Embryonic facial prominence (tissue), 1 donor: ENCODE results near the gene ATG16L2.
"Not testable (repeated sequence)": the region's sequence is repeated elsewhere in the genome, so short reads cannot be mapped to it uniquely, and the experiment has no call there.

Source experiments
- DNase-seq: peaks from one replicate; pipeline ENCODE4 v3.0.0-alpha.2; 2016; ENCODE audit errors: extremely low spot score

ATG16L2 gene

DNA sequence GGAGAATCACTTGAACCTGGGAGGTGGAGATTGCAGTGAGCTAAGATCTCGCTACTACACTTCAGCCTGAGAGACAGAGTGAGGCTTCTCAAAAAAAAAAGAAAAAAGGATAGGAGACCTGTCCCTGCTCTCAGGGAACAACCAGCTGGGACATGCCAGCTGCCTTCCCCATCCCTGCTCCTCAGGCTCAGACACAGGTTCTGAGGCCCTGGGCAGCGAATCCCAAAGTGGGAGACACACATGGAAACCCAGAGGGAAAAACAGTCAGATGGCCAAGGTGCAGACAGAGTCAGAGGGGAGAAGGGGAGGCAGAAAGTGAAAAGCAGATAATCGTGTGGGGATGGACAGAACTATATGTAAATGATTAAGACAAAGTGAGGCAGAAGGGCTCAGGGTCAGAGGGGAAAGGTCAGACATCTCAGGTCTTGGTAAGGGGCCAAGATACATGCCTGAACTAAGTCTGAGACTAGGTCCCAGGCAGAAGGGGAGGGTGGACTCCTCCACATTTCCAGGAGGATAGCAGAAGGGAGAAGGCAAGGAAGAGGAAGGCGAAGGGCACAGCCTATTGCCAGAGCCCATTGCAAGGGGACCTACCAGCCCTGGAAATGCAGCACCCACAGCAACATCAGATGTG lies 34.6 kb upstream of the ATG16L2 start:
- no peak for DNase-seq

DNA sequence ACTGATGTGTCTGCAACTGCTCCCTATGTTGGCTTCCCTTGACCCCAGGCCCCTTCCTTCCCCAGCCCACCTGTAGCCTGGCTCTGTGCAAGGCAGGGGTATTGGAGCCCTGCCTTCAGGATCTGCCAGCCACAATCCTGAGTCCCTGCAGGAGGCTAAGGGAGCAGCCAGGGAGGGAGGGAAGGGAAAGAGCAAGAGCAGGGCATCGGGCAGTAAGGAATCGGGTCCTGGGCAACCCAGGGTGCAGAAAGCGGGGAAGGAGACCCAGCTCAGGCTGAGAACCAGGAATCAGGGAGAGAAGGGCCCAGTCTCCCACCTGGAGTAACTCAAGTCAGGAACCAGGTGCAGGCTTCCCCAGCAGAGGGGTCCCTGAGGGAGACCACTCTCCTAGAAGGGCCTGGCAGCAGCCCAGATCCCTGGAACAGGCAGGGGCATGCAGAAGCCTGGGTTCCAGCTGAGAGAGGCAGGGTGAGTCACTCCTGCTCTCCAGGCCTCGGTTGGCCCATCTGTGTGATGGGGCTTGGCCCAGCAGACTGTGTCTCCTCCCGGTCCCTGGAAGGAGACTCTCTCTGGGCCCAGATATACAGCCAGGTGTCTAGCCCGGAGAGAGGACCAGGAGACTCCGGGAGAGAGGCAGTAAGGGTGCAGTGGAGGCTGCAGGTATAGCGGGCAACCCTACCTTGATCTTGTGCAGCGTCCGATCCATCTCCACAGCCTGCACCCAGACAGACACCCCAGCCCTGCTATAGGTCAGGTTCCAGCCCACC lies 33.7 kb upstream of the ATG16L2 start:
- DNase-seq = no peak

DNA sequence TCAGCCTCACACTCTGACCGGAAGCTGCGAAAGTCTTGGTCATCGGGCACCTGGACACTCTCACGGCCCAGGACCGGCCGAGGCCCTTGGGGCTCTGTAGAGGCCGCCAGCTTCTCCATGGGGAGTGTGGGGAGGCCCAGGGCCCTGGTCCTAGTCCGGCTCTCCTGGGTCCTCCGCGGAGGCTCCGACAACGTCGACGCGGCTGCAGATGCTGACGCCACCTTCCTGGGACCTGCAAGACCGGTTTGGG lies 33.2 kb upstream of the ATG16L2 start:
- DNase-seq = no peak

DNA sequence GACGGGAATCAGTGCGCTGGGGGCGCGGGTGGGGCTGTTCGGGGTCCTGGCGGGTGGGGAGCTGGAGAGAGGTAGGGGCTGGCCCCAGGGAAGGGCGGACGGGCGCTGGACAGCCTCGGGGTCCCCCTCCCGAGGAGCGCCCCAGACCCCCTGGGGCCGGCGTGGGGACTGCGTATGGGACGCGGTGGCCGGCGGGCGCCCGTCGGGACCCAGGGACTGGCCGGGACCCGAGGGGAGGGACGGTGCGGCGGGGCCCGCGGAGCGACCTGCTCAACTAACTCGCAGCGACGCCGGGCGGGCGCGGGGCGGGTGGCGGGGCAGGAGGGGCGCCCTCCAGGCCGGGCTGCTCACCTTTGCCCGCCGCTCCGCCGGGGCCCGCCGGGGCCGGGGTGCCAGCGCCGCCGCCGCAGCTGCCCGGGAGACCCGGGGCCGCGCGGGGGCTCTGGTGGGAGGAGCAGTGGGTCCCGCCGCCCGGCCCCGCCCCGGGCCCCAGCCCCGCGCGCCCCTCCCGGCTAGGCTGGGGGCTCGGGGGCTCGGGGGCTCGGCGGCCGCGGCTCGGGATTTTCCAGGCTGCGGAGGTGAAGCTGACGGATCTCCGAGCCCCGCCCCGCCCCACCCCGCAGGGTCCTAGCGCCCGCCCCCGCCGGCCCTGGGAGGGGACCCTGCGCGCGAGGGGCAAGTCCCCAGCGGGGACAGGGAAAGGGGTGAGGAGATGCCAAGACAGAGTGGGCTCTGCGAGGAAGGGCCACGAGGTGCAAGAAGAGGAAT lies 32.7 kb upstream of the ATG16L2 start:
- no peak for DNase-seq

DNA sequence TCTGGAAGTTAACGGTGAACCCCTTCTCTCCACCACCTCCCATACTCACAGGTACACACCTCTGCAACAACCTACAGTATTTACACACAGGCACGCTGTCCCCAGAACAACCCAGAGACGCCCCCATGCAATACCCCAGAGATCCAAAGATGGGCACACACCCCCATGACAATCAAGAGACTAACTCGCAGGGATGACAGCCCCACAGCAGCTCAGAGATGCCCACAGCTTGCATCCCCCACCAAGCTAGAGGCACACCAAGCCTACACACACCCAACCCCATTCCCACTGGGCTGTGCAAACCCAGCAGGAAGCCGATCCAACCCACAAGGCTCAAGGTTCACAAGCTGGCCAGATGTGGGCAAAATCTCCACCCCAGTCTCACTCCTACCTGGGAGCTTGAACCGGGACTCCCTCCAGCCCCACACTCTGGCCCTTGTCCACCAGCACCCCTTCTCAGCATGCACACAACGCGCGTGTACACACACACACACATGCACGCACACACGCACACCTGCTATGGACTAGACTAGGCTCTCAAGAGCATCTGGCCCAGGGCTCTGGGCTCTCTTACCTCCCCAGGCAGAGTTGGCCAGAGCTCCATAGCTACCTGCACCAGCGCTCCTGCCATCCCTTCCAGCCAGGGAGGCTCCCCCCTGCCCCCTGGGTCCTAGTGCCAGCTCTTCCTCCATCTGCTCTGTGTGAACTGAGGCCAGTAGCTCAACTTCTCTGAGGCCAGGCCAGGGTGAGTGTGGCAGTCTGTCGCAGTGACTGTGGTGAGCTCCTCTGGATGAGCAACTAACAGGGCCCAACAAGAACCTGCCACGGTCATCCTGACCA lies 31.9 kb upstream of the ATG16L2 start:
- DNase-seq = no peak

DNA sequence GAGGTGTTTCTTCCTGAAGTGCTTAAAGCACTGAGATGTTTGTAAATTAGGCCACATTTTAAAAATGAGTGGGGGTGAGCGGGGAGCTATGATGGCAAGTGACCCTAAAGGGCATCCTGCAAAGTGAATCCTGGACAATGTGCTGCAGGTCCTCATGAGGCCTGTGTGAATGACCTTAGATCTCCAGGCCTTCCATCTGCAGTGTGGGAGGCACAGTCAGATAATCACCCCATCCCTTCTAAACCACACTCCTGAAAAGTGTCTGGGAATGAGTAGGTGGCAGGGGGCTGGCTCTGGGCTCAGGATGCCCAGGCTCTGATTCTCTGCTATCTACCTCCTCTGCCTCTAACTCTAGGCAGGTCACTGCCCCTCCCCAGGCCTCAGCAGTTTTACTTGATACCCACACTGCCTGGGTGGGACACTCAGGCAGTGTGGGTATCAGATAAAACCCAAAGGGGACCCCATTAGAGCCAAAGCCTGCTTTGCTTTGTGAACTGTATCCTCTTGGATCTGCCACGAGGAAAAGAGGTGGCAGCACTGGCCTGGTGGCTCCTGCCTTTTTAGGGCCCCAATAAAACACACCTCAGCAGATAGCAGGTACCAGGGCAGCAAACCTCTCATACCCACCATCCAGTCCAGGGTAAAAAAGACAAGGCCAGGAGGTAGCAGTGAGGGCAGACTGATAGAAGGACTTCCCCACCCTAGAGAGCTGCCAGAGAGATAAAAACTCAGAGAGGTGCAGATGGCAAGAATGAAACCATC lies 30.9 kb upstream of the ATG16L2 start:
- DNase-seq = no peak

DNA sequence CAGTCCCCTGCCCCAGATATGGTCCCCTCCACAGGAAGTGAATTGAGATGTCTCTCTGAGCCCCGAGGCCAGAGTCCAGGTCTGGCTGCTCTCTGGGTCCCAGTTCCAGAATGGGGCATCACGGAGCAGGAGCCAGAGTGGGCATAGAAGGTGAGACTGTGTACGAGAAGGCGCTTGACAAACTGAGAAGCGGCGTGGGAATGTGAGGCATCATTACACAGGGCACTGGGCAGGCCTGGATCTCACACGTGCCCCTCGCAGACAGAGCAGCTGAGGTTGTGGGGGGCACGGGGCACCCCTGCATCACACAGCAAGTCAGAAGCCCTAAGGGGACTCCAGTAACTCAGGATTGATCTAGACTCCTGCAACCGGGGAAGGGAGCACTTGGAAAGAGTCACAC lies 29.5 kb upstream of the ATG16L2 start:
- DNase-seq = no peak

DNA sequence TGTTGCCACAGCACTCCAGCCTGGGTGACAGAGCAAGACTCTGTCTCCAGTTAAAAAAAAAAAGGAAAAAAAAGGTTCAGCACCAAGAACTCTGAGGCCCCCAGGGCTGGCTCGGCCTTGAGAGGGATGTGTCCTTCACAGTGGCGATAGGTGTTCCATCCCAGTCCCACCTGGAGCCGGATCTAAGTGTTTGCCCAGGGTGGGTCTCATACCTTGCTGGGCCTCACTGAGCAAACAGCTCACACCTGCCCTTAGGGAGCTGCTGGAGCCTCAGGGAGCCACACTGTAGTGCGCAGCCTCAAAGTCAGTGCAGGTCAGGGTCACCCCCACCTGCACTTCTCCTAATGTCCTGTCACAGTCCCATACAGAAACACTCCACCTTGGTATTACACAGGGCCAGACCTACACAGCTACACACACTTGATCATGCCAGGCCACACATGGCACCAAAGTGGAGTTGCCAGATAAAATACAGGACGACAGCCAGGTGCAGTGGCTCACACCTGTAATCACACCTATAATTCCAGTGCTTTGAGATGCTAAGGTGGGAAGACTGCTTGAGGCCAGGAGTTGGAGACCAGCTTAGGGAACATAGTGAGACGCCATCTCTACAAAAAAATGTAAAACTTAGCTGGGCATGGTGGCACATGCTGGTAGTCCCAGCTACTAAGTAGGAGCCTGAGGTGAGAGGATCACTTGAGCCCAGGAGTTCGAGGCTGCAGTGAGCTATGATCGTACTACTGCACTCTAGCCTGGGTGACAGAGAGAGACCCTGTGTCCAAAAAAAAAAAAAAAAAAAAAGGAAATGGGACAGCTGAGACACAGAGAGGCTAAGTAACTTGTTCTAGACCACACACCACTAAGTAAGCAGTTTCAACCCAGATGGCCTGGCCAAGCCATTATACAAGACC lies 27.7 kb upstream of the ATG16L2 start:
- DNase-seq = no peak

DNA sequence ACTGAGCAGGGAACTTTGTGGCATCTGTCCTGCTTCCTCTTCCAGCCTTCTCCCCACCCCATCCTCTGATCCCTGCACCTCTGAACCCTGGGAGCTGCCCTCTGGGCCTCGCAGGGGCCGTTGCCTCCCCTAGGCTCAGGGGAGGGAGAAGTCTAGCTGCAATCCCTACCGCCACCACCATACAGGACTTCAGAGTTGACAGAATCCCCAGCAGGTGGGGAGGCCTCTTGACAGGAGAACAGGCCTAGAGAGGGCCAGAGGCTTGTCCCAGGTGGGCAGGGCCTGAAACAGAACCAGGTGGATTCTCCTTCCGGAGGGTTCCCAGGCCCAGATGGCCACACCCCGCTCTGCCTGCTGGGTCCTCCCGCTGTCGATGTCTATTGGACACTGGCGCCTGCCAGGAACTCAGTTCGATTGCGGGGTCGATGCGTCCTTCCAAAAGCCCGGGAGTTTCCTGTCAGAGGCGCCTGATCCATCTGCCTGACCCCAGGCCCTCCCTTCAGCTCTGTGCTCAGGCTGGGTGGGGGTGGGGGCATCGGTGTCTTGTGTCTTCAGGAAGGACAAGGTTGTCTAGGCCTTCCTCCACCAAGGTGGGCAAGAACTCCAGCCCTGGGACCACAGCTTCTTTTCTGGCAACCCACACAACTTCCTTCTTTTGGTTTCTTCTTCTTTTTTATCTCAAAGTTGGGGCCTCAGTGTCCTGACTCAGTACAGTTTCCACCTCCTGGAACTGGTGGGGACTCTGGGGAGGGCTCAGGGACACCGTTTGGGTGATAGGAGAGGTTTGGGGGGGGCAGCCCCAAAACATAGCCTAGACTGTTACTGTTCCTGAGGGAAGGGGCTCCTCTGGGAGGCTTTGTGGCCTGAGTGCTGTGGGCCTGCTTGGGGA lies 26.8 kb upstream of the ATG16L2 start:
- DNase-seq = no peak

DNA sequence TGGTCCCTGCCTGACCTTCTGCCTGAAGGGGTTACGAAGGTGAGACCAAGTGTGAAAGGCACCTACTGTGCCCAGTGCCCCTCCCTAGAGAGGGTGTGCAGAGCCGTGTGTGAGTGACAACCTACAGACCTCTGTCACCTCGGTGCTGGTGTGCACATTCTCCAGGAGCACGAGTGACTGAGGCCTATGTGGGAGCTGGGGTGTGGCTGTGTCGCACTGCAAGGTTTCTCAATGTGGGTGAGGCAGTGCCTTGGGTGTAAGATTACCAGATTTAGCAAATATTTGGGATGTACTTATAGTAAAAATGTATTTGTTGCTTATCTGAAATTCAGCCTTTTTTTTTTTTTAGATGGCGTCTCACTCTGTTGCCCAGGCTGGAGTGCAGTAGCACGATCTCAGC lies 26.0 kb upstream of the ATG16L2 start:
- DNase-seq = no peak

DNA sequence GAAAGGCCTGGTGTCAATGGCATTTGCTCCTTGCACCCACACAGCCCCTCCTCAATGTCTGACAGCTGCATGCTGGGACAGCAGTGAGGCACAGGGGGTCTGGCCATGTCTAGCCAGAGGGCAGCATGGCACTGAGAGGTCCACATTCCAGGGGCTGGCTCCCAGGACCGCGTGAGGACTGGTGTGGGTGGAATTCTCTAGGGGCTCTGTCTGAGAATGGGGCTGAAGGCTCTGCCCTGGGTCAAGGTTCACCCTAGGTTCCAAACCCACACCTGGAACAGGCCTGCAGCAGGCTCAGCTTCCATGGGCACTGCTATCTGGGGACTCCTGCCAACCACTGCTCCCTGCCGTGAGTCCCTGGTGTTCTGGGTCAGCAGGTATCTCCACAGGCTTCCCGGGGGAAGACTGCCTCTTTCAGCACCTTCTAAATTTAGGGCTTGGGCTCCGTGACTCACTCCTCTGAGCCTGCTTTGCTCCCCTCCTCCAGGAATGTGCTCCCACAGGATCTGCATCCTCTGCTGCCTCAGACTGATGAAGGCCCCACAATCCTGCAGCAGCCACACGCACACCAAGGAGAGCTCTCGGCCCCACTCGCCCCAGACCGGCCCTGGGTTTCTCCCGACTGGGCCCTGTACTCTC lies 24.6 kb upstream of the ATG16L2 start:
- no peak for DNase-seq

DNA sequence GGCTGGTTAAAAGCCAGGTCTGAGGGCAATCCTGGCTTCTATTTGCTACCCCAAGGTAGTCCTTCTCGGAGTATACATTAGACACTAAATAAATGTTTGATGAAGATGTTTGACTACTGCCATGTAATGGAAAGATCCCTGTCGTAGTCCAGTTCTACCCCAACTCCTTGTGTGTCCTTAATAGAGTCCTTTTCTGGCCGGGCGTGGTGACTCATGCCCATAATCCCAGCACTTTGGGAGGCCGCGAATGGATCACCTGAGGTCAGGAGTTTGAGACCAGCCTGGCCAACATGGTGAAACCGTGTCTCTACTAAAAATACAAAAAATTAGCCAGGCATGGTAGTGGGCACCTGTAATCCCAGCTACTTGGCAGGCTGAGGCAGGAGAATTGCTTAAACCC lies 23.0 kb upstream of the ATG16L2 start:
- not testable (repeated sequence) for DNase-seq

DNA sequence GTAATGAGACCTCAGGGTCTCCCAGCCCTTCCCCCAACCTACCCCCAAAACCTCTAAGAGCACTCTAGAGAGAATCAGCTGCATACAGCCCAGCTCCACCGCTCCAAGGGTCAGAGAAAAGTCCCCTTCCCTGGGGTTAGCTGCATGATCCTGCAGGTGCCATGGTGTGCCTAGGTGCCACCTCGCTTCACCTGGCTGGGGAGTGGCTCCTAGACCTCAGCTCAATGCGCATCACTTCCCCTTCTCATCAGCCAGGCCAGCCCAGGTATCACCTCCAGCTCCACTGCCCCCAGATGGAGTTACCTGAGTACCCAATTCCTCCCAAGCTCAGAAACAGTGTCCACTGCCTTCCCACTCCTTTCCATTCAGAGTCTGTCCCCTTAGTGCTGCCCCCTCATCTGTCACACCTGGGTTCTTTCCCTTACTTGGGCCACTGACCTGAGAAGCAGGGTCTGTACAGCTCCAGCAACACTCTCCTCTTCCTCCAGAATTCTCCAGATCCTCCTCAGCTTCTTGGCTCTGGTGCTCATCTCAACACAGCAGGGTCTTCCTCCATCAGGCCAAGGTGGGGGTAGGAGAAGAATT lies 21.7 kb upstream of the ATG16L2 start:
- DNase-seq = no peak

DNA sequence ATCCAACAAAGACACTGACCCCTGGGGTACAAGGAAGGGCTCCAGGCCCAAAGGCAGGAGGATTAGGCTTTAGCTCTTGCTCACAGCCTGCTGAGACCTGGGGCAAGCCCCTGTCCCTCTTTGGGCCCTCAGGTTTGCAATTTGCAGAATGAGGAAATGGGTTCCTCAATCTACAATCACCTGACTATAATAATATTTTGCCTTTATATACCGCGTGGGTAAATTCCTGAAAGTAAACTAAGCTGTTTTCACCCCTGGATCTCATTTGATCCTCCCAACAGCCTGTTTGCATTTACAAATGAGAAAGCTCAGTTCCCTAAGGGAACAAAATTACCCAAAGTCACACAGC lies 21.2 kb upstream of the ATG16L2 start:
- DNase-seq = no peak

DNA sequence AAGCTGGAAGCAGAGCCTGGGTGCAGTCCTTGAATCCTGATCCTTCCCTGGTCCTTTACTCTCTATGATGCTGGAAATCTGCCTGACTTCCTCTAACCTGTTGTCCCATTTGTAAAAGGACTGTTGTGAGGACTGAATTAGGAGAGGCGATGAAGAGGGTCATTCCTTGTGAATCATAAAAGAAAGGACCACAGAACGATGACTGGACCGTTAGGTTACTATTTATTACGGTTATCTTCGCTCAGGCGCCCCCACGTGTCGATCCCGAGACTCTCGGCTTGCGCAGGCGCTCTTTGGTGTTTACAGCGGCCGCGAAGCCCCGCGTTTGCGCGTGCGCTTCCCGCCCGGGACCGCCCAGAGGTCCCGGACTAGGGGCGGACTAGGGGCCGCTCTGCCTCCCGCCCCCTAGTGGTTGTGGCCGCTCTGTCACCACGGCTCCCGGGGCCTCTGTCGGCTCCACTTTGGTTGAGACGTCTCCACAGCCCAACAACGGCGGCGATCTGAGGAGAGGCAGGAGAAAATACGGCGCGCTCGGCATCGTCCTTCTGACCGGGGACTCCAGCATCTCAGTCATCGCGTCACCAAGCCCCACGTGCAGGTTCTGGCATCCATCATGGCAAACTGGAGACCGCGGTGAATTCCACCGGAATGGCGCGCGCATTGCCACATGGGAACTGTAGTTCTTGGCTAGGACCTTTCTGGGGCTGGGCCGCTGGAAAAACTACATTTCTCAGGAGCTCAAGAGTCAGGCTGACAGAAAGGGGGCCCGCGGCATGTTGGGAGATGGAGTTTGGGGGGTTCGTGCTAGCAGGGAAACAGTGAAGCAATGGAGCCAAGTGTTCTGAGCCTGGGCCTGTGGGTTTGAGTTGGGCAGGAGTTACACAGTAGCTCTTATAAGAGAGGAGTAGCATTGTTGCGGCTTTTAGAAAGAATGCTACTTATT lies 20.5 kb upstream of the ATG16L2 start, which contains the start of gene STARD10:
STARD10 (minus strand) TSS at position 623 of the 943 bp plus-strand sequence. CDS start 12,866 bp downstream, outside the sequence.
- peak; percentile 94 for DNase-seq

DNA sequence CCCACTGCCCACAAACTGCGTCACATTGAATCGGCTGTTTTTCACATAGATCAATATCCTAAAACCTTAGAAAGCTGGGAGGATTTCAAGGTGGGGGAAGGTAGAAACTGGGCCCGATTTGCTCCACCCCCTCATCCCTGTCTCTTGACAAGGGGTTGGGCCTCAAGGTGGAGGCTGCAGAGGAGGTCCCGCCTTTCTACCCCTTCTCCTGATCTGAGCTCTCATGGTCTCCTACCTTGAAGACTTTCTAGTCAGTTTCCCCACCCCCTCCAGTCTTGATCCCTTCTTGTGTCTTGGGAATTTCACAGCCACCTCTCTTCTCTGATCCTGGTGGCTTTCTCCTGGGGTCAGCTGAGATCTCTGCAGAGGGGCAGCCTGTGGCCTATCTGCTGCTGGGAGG lies 15.8 kb upstream of the ATG16L2 start:
- DNase-seq = no peak

DNA sequence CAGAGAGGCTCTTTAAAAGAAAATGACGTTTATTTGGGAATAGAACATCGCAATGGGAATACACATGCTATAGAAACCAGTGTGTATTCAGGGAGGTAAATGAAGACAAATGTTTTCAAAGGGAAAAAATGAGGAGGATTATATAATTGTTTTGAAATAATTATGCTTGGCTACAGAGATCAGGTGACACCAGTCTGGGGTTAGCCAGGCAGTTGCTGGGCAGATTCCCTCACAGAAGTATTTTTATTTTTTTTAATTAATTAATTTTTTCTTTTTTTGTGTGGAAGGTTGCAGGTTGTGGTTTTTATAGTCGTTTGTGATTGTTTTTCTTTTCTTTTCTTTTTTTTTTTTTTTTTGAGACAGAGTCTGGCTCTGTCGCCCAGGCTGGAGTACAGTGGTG lies 14.8 kb upstream of the ATG16L2 start:
- no peak for DNase-seq
